HG03521 (cell line): ENCODE data around the gene SLCO3A1.
"Not testable (repeated sequence)": the region's sequence is repeated elsewhere in the genome, so short reads cannot be mapped to it uniquely, and the experiment has no call there.

ENCODE experiments used
- ATAC-seq: cut with Tn5 transposase; IDR thresholded peaks from one replicate; pipeline ENCODE4 v1.9.1; 2021; ENCODE audit warnings: mild to moderate bottlenecking, moderate library complexity; ENCODE audit not compliant: unreplicated experiment

SLCO3A1 gene

DNA sequence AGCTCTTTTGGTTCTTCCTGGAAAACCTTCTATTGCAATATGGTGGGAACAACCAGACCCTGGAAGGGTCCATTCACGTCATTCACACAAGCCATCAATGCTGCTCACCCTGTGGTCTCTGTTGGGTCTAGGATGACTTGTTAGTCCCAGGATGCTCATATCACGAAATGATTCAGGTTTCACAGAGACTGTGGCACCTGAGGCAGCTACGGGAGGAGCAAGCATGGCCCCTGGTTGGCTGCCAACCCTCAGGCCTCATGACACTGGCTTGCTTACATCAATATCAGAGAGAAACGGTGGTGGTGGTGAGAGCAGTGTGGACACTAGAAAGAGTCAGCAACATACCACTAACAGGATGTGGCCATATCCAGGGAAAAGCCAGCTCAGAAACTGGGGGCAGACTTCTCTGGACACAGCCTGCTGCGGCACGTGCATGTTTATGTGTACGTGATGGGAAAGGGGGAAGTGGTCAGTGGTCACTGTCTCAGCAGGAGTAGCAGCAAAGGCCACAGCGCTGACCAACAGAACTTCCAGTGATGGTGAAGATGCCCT lies 331.2 kb downstream of the SLCO3A1 start:
- no peak for ATAC-seq

DNA sequence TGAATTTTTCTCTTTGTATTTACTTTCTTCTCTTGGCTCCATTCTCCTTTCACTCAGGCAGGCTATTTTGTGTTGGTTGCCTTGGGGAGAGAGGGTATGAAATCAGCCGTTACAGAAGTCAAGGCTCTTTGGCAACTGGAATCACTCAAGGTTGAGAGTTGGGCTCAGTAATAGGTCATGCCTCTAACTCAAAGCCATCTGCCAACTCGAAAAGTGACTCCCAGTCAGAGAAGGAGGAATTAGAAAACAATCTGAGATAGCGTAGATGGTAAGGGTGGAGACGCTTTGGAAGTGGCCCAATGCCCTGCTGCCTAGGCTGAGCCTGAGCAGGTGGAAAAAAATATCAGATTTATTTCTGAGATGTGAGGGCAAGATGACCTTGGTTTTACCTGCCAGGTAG lies 334.5 kb downstream of the SLCO3A1 start:
- ATAC-seq, result no peak

DNA sequence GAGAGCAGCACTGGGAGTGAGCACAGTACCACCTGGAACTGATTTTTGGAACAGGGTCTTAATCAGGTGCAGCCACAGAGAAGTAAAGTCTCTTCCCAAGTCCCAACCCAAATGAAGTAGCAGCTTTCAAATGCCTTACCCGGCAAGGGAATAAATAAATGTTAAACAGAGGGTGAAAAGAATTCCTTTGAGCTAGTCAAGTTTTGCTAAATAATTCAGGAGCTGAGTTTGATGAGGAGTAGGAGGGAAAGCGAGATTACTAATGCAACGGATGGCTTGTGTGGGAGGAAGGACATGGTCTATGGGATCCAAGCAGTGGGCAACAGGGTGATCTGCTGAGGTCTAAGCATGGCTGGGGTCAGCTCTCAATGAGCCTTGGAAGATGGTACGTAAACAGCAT lies 335.7 kb downstream of the SLCO3A1 start:
- ATAC-seq, result no peak

- ATAC-seq, result no peak
These were observed 341.7 kb downstream of the SLCO3A1 start for GRCh38 chr15:92195241-92195640.

DNA sequence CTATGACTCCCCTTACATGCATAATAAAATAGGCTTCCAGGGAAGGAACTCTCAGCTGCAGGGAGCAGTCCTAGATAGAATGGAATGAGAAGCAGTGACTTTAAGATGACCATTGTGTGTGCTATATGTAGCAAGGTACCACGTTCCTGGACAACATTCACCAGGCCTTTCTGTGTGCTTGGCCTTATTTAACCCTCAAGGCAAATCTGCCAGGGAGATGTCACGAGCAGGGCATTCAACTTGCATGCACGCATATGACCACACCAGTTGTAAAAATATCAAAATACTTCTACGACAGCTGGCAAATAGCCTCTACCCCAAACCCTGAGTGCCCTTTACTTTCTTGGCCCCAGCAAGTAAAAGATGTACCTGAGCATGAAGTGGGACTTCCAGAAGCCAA lies 342.8 kb downstream of the SLCO3A1 start:
- no peak for ATAC-seq

DNA sequence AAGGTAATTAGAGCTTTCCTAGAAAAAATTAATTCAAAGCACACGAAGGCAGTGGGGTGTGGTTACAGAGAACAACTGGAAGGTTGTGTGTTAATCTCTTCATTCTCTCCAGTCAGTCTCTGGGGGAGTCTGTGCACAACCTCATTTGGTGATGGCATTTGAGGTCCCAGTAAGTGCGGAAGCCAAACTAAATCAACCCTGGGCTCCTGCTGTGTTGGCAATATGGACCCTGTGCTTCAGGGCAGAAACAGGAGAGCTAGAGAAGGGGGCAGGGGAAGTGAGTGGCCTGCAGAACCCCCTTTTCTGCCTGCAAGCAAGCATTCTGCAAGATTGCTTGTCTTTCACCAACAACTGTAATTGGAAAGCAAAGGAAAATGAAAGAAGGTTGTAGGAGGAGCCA lies 344.2 kb downstream of the SLCO3A1 start:
- no peak for ATAC-seq

- ATAC-seq, result no peak
These were observed 347.4 kb downstream of the SLCO3A1 start for GRCh38 chr15:92200891-92201290.

DNA sequence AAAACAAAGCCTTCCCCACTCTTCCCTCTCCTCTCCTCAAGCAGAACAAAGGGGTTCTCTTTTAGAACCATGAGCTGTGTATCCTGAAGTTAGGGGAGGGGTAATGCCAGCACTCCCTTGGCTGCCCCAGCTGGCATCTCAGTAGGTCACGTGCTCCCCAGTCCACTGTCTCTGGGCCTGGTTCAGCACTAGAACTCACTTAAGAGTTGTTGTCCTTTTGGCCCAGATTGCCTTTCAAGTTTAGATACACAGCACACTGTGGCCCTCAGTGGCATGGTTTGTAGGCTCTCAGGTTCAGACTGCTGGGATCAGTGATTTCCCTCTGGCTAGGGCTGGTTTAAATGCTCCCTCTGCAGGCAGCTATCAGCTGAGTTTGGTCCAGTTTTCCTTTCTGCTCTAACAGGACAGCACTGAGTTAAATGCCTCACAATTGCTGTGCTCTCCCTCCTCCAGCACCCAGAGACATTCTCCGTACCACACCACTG lies 351.8 kb downstream of the SLCO3A1 start:
- no peak for ATAC-seq

DNA sequence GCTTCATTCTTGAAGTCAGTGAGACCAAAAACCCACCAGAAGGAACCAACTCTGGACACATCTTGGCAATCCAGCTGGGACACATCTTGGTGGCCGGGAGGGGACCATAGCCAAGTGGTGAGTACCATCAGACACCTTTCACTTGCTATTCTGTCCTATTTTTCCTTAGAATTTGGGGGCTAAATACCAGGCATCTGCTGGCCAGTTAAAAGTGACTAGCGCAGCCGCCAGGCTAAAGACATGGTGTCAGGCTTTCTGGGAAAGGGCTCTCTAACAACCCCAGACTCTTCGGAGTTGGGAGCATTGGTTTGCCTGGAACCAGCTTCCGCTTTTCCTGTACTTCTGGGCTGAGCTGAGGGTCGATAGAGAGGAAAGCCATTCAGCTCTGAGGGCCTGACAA lies 354.1 kb downstream of the SLCO3A1 start:
- ATAC-seq, result not testable (repeated sequence)
